ENCODE measurements around the gene RFX1. TPM values are rescaled to one million over a fixed set of nuclear protein-coding genes. Genes with fewer than 3 reads are reported as not detected.

The RFX1 gene
- total and polyA plus RNA-seq, 2 of the 13 experiments (the other 11 are each of a cell fraction or from before 2014, with no cell fraction given): 1.1 to 1.3 TPM

DNA sequence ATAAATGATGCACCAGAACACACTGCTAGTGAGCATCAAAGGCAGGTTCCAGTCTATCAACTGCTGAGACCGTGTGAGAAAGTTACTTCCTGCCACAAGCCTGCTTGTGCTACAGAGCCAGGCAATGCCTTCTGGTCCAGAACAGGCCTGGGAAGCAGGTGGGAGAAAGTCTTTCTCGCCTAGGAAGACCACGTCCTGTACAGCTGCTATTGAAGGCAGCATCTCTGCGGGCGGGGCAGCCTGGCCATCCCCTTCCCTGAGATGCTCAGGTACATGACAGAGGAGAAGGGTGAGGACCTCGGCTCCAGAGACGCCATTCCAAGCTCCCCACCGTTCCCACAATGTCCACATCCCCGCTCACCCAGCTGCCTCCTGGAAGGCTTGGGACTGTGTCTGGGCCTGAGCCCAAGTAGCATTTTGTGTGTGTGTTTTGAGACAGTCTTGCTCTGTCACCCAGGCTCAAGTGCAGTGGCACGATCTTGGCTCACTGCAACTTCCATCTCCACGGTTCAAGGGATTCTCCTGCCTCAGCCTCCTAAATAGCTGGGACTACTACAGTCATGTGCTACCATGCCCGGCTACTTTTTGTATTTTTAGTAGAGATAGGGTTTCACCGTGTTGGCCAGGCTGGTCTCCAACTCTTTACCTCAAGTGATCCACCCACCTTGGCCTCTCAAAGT lies 3.4 kb downstream of the RFX1 start (continued):
- TF ChIP-seq, protein P1, sequence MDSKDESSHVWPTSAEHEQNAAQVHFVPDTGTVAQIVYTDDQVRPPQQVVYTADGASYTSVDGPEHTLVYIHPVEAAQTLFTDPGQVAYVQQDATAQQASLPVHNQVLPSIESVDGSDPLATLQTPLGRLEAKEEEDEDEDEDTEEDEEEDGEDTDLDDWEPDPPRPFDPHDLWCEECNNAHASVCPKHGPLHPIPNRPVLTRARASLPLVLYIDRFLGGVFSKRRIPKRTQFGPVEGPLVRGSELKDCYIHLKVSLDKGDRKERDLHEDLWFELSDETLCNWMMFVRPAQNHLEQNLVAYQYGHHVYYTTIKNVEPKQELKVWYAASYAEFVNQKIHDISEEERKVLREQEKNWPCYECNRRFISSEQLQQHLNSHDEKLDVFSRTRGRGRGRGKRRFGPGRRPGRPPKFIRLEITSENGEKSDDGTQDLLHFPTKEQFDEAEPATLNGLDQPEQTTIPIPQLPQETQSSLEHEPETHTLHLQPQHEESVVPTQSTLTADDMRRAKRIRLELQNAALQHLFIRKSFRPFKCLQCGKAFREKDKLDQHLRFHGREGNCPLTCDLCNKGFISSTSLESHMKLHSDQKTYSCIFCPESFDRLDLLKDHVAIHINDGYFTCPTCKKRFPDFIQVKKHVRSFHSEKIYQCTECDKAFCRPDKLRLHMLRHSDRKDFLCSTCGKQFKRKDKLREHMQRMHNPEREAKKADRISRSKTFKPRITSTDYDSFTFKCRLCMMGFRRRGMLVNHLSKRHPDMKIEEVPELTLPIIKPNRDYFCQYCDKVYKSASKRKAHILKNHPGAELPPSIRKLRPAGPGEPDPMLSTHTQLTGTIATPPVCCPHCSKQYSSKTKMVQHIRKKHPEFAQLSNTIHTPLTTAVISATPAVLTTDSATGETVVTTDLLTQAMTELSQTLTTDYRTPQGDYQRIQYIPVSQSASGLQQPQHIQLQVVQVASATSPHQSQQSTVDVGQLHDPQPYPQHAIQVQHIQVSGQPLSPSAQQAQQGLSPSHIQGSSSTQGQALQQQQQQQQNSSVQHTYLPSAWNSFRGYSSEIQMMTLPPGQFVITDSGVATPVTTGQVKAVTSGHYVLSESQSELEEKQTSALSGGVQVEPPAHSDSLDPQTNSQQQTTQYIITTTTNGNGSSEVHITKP (CRISPR knock-in tag; IDR thresholded peaks at IDR 0.05; ENCODE audit: low read depth): no peak
- TF ChIP-seq NFKB2 (CRISPR knock-in tag; IDR thresholded peaks at IDR 0.05; ENCODE audit: borderline replicate concordance): no peak
- TF ChIP-seq, protein P2, sequence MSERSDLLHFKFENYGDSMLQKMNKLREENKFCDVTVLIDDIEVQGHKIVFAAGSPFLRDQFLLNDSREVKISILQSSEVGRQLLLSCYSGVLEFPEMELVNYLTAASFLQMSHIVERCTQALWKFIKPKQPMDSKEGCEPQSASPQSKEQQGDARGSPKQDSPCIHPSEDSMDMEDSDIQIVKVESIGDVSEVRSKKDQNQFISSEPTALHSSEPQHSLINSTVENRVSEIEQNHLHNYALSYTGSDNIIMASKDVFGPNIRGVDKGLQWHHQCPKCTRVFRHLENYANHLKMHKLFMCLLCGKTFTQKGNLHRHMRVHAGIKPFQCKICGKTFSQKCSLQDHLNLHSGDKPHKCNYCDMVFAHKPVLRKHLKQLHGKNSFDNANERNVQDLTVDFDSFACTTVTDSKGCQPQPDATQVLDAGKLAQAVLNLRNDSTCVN (CRISPR knock-in tag; IDR thresholded peaks at IDR 0.05; ENCODE audit: borderline replicate concordance): no peak

DNA sequence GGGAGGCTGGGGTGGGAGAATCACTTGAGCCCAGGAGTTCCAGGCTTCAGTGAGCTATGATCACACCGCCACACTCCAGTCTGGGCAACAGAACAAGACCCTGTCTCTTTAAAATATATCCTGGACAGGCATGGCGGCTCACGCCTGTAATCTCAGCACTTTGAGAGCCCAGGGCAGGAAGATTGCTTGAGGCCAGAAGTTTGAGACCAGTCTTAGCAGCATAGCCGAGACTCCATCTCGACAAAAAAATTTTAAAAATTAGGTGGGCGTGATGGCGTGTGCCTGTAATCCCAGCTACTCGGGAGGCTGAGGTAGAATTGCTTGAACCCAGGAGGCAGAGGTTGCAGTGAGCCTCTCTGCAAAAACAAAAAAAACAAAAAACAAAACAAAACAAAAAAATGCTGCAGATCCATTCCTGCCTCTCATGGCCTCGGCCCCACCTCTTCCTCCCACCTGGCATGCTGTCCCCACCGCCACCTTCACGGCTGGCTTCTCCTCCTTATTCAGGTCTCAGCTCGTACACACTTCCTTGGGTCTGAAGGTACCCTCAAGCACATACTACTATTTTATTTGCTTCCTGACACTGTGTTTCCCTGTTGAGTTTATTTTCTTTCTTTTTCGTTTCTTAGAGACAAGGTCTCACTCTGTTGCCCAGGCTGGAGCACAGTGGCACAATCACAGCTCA lies 5.3 kb downstream of the RFX1 start:
- peaks cover 2 to 7% of the 10 kb centered on the region in 2 experiments; a peak in 2 of 5 replicates for H3K36me3 ChIP-seq (replicated peaks in 1 of 2; ENCODE audit: control insufficient read depth in 1 of 2, insufficient read depth in 2 of 2, low read length in 2 of 2)
- ATAC-seq (no peak), DNase-seq (ENCODE audit: low spot score) (no peak), FAIRE-seq (no peak)
- peaks cover 15% of the 10 kb centered on the region for H3K4me1 ChIP-seq (ENCODE audit: insufficient read depth, low read length)
- H4K20me1 ChIP-seq (ENCODE audit: insufficient read depth, low read length): no peaks in the 10 kb centered on the region; the same call in 1 of the 2 replicates
- peaks cover 5% of the 10 kb centered on the region for H3K79me2 ChIP-seq (ENCODE audit: insufficient read depth, low read length)
- CTCF ChIA-PET (ENCODE audit: low intra/inter-chr PET ratio, low total read pairs): no interaction called here
- intact Hi-C loops (cut with micrococcal nuclease; ENCODE audit: unreplicated experiment): no loop called here
- POLR2A ChIA-PET: no interaction called here
- WGBS (ENCODE audit: low lambda C conversion rate): 95% methylated on average over 12 of the region's 13 CpGs
- H3K9ac ChIP-seq (ENCODE audit: insufficient read depth, low read depth, low read length): no peak overlapping the region
- H3K27ac ChIP-seq (ENCODE audit: extremely low read length, insufficient read depth, low read length): no peak overlapping the region
- H3K9me3 ChIP-seq (ENCODE audit: low read length): no peaks in the 10 kb centered on the region
- H3K4me2 ChIP-seq (ENCODE audit: low read depth, low read length): no peak overlapping the region
- TF ChIP-seq ZNF567 (CRISPR knock-in tag; IDR thresholded peaks at IDR 0.05; ENCODE audit: borderline replicate concordance): no peak
- TF ChIP-seq ZNF552 (CRISPR knock-in tag; IDR thresholded peaks at IDR 0.05; ENCODE audit: borderline replicate concordance): no peak
- no peak for TF ChIP-seq ZFAT (CRISPR knock-in tag; conservative IDR thresholded peaks at IDR 0.05)
- TF ChIP-seq TBP (CRISPR knock-in tag; IDR thresholded peaks at IDR 0.05): no peak
- TF ChIP-seq, protein P3, sequence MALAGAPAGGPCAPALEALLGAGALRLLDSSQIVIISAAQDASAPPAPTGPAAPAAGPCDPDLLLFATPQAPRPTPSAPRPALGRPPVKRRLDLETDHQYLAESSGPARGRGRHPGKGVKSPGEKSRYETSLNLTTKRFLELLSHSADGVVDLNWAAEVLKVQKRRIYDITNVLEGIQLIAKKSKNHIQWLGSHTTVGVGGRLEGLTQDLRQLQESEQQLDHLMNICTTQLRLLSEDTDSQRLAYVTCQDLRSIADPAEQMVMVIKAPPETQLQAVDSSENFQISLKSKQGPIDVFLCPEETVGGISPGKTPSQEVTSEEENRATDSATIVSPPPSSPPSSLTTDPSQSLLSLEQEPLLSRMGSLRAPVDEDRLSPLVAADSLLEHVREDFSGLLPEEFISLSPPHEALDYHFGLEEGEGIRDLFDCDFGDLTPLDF (CRISPR knock-in tag; IDR thresholded peaks at IDR 0.05): no peak
- no peak for TF ChIP-seq ZNF337 (CRISPR knock-in tag; IDR thresholded peaks at IDR 0.05; ENCODE audit: borderline replicate concordance, low read depth)
- TF ChIP-seq HHEX (CRISPR knock-in tag; IDR thresholded peaks at IDR 0.05): no peak
- TF ChIP-seq ZNF138 (CRISPR knock-in tag; IDR thresholded peaks at IDR 0.05; ENCODE audit: low read depth): no peak
- no TSS peak for BruUV-seq (replicated peaks)
- no peak overlapping the region for H2AFZ ChIP-seq (ENCODE audit: low read length)
- H3K27me3 ChIP-seq (ENCODE audit: control insufficient read depth in 1 of 2, insufficient read depth in 2 of 2, low read length in 2 of 2): no peaks in the 10 kb centered on the region
- in situ Hi-C loops (cut with HindIII; ENCODE audit: extremely low pct_ligation_motif_present, low pct_unique_long_range_greater_than_20kb): no loop called here
- H3K4me3 ChIP-seq (replicated peaks in 1 of 3; ENCODE audit: insufficient read depth in 1 of 3, low read depth in 2 of 3, low read length in 3 of 3): no peak overlapping the region
